Upper lobe of right lung (tissue), 1 donor: ENCODE measurements around the gene NUAK1. TPM values are rescaled to one million over a fixed set of nuclear protein-coding genes. Genes with fewer than 3 reads are reported as not detected.
A peak's percentile ranks its signal among the peaks of the same experiment; 100 is the strongest.

Source experiments
- ATAC-seq: fragments of 200-7000 bp; cut with Tn5 transposase; one replicate; pipeline ENCODE4 v1.9.1; 2020; ENCODE audit warnings: mild to moderate bottlenecking, moderate library complexity
- DNase-seq: peaks from one replicate; pipeline ENCODE4 v3.0.0-alpha.2; 2020
- H3K27ac ChIP-seq: fragments of 200-600 bp; one replicate; pipeline ENCODE4 v1.8.0; 2022
- H3K27me3 ChIP-seq: fragments of 200-600 bp; one replicate; pipeline ENCODE4 v1.8.0; 2022; ENCODE audit warnings: mild to moderate bottlenecking
- H3K36me3 ChIP-seq: fragments of 200-600 bp; one replicate; pipeline ENCODE4 v1.8.0; 2022
- H3K4me1 ChIP-seq: fragments of 200-600 bp; one replicate; pipeline ENCODE4 v1.8.0; 2022
- H3K4me3 ChIP-seq: fragments of 200-600 bp; one replicate; pipeline ENCODE4 v1.8.0; 2022; ENCODE audit warnings: mild to moderate bottlenecking
- H3K9me3 ChIP-seq: fragments of 200-600 bp; one replicate; pipeline ENCODE4 v1.8.0; 2022
- intact Hi-C: fragments of 100-400 bp; cut with DNase I; formaldehyde crosslinking; loops from one replicate; pipeline ENCODE4 v1.11.0; 2022
- total RNA-seq: library from RNA; stranded (reverse); fragmentation: NEBNext Ultra II Directional; extraction: Animal tissue kit (Norgen Biotek cat#: 25700); gene quantifications from one replicate; pipeline ENCODE4 v1.2.1, GENCODE V29; 2021
- TF ChIP-seq, protein P1 (sequence below): fragments of 200-600 bp; IDR thresholded peaks from one replicate; pipeline ENCODE4 v1.8.0; 2022; ENCODE audit warnings: antibody characterized with exemption
- donor health status: DM: no; HTN: yes; CAD: no; lungs with severe emphysema.

Gene NUAK1
- total RNA-seq, 1 donor from 2014 or later, result 40.8 TPM

DNA sequence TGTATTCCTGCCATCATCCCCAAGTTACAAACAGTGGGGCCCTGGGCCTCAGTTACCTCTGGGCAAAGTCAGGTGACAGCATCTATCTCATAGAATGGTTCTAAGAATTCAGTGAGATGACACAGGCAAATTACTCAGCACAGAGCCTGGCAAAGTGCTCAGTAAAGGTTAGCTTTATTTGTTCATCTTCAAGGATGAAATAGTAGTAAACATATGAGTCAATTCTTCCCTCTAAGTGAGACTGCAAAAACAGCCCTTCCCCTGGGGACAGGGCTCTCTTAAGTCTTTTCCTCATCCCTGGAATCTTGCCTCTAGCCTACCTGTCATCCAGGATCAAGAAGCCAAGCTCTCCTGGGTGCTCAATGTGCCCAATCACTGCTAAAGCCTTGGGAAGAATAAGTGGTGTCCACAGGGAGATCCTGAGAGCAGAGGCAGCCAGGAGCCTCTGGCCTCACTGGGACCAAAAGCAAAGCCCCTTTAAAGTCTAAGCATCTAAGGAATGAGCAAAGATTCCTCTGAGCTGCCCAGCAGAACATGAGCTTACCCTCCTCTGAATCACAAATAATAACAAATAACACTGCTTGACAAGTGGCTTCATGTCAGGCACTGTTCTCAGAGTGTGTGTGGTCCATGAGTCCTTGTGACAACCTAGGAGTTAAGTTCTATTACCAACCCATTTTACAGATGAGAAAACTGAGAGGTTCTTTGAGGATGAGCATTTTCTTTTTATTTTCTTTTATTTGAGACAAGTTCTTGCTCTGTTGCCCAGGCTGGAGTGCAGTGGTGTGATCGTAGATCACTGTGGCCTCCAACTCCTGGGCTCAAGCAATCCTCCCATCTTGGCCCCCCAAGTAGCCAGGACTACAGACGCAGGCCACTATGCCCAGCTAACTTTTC, 12.1 kb downstream of the NUAK1 start:
- Histone ChIP-seq H3K27me3 (no peaks in the 10 kb centered on the region), H3K4me3 (no peak overlapping the region), H3K36me3 (no peaks in the 10 kb centered on the region), H3K4me1 (peaks cover 43% of the 10 kb centered on the region), H3K9me3 (no peaks in the 10 kb centered on the region), H3K27ac (peak overlapping the region; percentile 42)
- intact Hi-C loops, result no loop called here
- ATAC-seq (no peak), DNase-seq (no peak)
- TF ChIP-seq, protein P1, sequence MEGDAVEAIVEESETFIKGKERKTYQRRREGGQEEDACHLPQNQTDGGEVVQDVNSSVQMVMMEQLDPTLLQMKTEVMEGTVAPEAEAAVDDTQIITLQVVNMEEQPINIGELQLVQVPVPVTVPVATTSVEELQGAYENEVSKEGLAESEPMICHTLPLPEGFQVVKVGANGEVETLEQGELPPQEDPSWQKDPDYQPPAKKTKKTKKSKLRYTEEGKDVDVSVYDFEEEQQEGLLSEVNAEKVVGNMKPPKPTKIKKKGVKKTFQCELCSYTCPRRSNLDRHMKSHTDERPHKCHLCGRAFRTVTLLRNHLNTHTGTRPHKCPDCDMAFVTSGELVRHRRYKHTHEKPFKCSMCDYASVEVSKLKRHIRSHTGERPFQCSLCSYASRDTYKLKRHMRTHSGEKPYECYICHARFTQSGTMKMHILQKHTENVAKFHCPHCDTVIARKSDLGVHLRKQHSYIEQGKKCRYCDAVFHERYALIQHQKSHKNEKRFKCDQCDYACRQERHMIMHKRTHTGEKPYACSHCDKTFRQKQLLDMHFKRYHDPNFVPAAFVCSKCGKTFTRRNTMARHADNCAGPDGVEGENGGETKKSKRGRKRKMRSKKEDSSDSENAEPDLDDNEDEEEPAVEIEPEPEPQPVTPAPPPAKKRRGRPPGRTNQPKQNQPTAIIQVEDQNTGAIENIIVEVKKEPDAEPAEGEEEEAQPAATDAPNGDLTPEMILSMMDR, result no peak

DNA sequence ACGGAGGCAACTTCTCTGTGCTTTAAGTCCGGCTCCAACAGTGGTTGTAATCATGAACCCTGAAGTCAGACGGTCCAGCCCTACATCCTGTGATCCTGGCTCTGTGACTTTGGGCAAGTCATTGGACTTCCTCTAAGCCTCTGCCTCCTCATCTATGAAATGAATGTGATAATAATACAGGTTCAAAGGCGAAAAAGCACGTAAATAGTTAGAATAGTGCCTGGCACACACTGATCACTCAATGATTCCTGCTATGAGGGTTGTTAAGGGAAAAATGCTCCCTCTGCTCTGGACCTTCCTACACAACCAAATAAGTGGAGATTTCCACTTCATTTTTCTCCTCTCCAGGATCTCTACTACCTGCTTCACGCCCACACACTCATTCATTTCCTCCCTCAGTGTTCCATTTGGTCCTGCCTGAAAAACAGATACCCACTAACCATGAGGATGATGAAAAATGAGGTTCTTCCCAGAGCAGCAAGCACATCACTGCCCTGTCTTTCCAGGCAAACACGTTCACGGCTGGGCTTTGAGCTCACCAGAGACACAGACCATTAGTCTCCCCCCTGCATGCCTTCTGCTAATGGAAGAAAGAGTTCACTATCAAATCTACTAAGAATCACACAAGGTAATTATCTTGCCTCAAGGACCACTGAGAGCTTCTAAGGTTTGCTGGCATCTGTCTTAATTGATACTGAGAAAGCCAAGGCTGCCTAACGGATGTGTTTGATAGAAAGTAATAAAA, 13.2 kb downstream of the NUAK1 start:
- no peak overlapping the region for H3K4me3 ChIP-seq
- no peak for ATAC-seq
- H3K36me3 ChIP-seq, result no peaks in the 10 kb centered on the region
- peaks cover 43% of the 10 kb centered on the region for H3K4me1 ChIP-seq
- no peaks in the 10 kb centered on the region for H3K9me3 ChIP-seq
- TF ChIP-seq, protein P1, result no peak
- DNase-seq, result no peak
- intact Hi-C loops, result no loop called here
- no peak overlapping the region for H3K27ac ChIP-seq
- H3K27me3 ChIP-seq, result no peaks in the 10 kb centered on the region

DNA sequence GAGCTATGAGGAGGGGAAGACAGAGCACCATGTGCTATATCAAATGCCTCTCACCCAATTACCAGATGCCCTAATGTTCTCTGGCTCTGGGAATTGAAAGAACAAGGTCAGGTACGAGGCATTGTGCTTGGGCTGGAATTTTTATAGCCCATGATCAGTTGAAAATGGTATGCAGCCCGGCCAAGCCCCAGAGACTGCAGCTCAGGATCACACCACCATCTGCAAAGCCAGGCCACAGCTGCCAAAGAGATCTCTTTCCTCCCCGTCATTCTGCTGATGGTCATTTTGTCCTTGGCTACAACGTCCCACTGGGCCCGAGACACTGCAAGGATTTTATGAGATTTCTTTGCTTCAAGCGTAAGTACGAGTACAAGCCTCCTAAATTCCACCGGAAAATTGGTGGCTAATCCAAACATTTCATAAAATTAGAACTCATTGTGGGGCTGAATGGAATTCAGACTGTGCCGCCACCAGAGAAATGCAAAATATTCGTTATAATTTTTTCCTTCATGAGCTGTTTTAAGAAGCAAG, 15.1 kb downstream of the NUAK1 start:
- TF ChIP-seq, protein P1, result no peak
- ATAC-seq (peak; percentile 62), DNase-seq (no peak)
- intact Hi-C loops, result no loop called here
- Histone ChIP-seq H3K4me1 (peaks cover 47% of the 10 kb centered on the region), H3K4me3 (no peak overlapping the region), H3K27me3 (no peaks in the 10 kb centered on the region), H3K9me3 (no peaks in the 10 kb centered on the region), H3K36me3 (no peaks in the 10 kb centered on the region), H3K27ac (peak overlapping the region; percentile 39)

DNA sequence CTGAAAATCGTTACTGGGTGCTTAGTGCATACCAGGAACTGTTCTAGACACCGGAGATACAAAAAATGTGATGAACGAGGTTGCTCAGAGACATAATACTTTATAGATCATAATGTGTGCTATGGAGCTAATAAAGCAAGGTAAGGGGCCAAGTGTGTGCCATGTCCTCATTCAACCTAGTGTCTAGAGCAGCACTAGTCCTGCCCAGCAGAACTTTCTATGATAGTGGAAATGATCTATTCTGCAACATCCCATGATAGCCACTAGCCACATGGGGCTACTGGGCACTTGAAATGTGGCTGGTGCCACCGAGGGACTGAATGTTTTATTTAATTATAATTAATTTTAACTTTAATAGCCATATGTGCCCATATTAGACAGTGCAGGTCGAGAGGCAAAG, 15.6 kb downstream of the NUAK1 start:
- Histone ChIP-seq H3K36me3 (no peaks in the 10 kb centered on the region), H3K27me3 (no peaks in the 10 kb centered on the region), H3K4me1 (peaks cover 46% of the 10 kb centered on the region), H3K4me3 (no peak overlapping the region), H3K9me3 (no peaks in the 10 kb centered on the region), H3K27ac (no peak overlapping the region)
- TF ChIP-seq, protein P1, result no peak
- ATAC-seq (no peak), DNase-seq (no peak)
- intact Hi-C loops, result no loop called here

DNA sequence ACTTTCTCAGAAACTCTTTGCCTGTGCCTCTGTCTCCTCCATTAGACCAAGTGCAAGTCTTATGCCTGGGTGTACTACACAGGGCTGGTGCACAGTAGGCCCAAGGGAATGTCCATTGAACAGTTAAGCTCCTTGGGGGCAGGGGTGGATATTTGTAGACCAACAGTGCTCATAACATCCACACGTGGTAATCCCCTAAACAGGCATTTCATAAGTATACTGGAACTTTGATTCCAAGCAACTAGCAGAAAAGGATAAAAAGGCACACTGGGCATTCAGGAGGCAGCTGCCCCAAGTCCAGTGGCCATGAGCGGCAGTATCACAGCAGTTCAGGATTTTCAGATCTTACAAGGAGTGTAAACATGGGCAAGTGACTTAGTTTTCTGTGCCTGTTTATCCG, 16.8 kb downstream of the NUAK1 start:
- TF ChIP-seq, protein P1, result no peak
- intact Hi-C loops, result no loop called here
- Histone ChIP-seq H3K36me3 (no peaks in the 10 kb centered on the region), H3K4me1 (peaks cover 35% of the 10 kb centered on the region), H3K27me3 (no peaks in the 10 kb centered on the region), H3K27ac (peak overlapping the region; percentile 21), H3K4me3 (no peak overlapping the region), H3K9me3 (no peaks in the 10 kb centered on the region)
- DNase-seq (no peak), ATAC-seq (no peak)
